ENCODE data around the gene FBLIM1. TPM values are rescaled to one million over a fixed set of nuclear protein-coding genes. Genes with fewer than 3 reads are reported as not detected.

The FBLIM1 gene
- total RNA-seq, 1 experiment from 2014 or later: 6.0 TPM

DNA sequence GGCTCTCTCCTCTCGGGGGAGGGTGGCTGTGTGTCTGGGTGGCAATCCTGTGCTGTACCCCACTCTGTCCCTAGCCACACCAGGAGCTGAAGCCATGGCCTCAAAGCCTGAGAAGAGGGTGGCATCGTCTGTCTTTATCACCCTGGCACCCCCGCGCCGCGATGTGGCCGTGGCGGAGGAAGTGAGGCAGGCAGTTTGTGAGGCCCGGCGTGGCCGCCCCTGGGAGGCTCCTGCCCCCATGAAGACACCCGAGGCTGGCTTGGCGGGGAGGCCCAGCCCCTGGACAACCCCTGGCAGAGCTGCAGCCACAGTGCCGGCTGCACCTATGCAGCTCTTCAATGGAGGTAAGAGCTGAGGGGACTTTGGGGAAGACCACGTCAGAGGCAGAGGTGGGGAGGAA is 6.3 kb downstream of the FBLIM1 start:
- no peaks in the 10 kb centered on the region for H3K9me3 ChIP-seq (ENCODE audit: control insufficient read depth in 1 of 2, insufficient read depth in 1 of 2, low read depth in 1 of 2, low read length in 2 of 2)
- ChIA-PET RAD21 (ENCODE audit: low non-redundant PET in 1 of 2, low total read pairs in 2 of 2, uncharacterized antibody in 2 of 2, unreplicated experiment in 2 of 2) (no interaction called here), CTCF (no interaction called here), POLR2A (no interaction called here)
- no peaks in the 10 kb centered on the region for H3K79me2 ChIP-seq (ENCODE audit: insufficient read depth, low read length)
- intact Hi-C loops (cut with micrococcal nuclease): no loop called here
- H3K9me2 ChIP-seq (ENCODE audit: insufficient read depth): no peaks in the 10 kb centered on the region
- H3K4me2 ChIP-seq (ENCODE audit: low read length): peak overlapping the region; percentile 51
- H3K4me1 ChIP-seq (ENCODE audit: control insufficient read depth in 1 of 2, insufficient read depth in 2 of 2, low read length in 2 of 2): peaks cover 8 to 22% of the 10 kb centered on the region in 2 experiments; a peak in 3 of 4 replicates
- no peaks in the 10 kb centered on the region for H3K27me3 ChIP-seq (ENCODE audit: insufficient read depth, low read length)
- no peak overlapping the region for H2AFZ ChIP-seq (ENCODE audit: low read depth, low read length, poor library complexity, severe bottlenecking)
- ATAC-seq (0 out of 2 replicates have a peak, but pooled peaks have one; percentile 9), DNase-seq (ENCODE audit: low read depth, low spot score) (no peak)
- no peak overlapping the region for H3K4me3 ChIP-seq (replicated peaks in 1 of 2; ENCODE audit: low read depth in 1 of 2, low read length in 2 of 2)
- TF ChIP-seq JUND (IDR thresholded peaks at IDR 0.05): no peak
- no peak for TF ChIP-seq CBX3 (IDR thresholded peaks at IDR 0.05; ENCODE audit: low read depth)
- no peak for TF ChIP-seq CEBPB (IDR thresholded peaks at IDR 0.05; ENCODE audit: low read depth)
- TF ChIP-seq SRF (IDR thresholded peaks at IDR 0.05; ENCODE audit: low read depth): no peak
- TF ChIP-seq, protein P1, sequence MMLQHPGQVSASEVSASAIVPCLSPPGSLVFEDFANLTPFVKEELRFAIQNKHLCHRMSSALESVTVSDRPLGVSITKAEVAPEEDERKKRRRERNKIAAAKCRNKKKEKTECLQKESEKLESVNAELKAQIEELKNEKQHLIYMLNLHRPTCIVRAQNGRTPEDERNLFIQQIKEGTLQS (IDR thresholded peaks at IDR 0.05): no peak
- no peak for TF ChIP-seq RAD21 (IDR thresholded peaks at IDR 0.05; ENCODE audit: low read depth)
- TF ChIP-seq SIN3A (IDR thresholded peaks at IDR 0.05; ENCODE audit: low read depth): no peak
- TF ChIP-seq TCF7L2 (IDR thresholded peaks at IDR 0.05; ENCODE audit: borderline replicate concordance, extremely low read depth, insufficient read depth, insufficient read length): no peak
- TF ChIP-seq FOSL1 (IDR thresholded peaks at IDR 0.05; ENCODE audit: low read depth): no peak
- TF ChIP-seq EGR1 (IDR thresholded peaks at IDR 0.05; ENCODE audit: low read depth): no peak
- TF ChIP-seq POLR2AphosphoS5 (IDR thresholded peaks at IDR 0.05; ENCODE audit: low read depth, low read length): no peak
- no peak for TF ChIP-seq EZH2phosphoT487 (IDR thresholded peaks at IDR 0.05; ENCODE audit: borderline replicate concordance)
- no peak for TF ChIP-seq ELF1 (IDR thresholded peaks at IDR 0.05; ENCODE audit: borderline replicate concordance, low read depth)
- no peak for TF ChIP-seq POLR2A (IDR thresholded peaks at IDR 0.05; ENCODE audit: borderline replicate concordance, extremely low read depth, insufficient read depth, insufficient read length)
- no peak for TF ChIP-seq SP1 (IDR thresholded peaks at IDR 0.05; ENCODE audit: low read depth)
- TF ChIP-seq, protein P2, sequence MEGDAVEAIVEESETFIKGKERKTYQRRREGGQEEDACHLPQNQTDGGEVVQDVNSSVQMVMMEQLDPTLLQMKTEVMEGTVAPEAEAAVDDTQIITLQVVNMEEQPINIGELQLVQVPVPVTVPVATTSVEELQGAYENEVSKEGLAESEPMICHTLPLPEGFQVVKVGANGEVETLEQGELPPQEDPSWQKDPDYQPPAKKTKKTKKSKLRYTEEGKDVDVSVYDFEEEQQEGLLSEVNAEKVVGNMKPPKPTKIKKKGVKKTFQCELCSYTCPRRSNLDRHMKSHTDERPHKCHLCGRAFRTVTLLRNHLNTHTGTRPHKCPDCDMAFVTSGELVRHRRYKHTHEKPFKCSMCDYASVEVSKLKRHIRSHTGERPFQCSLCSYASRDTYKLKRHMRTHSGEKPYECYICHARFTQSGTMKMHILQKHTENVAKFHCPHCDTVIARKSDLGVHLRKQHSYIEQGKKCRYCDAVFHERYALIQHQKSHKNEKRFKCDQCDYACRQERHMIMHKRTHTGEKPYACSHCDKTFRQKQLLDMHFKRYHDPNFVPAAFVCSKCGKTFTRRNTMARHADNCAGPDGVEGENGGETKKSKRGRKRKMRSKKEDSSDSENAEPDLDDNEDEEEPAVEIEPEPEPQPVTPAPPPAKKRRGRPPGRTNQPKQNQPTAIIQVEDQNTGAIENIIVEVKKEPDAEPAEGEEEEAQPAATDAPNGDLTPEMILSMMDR (IDR thresholded peaks at IDR 0.05 in 2 of 3, conservative IDR thresholded peaks at IDR 0.05 in 1 of 3; ENCODE audit: borderline replicate concordance in 1 of 3, insufficient read depth in 1 of 3, low read depth in 2 of 3, low read length in 2 of 3): no peak
- TF ChIP-seq, protein P3, sequence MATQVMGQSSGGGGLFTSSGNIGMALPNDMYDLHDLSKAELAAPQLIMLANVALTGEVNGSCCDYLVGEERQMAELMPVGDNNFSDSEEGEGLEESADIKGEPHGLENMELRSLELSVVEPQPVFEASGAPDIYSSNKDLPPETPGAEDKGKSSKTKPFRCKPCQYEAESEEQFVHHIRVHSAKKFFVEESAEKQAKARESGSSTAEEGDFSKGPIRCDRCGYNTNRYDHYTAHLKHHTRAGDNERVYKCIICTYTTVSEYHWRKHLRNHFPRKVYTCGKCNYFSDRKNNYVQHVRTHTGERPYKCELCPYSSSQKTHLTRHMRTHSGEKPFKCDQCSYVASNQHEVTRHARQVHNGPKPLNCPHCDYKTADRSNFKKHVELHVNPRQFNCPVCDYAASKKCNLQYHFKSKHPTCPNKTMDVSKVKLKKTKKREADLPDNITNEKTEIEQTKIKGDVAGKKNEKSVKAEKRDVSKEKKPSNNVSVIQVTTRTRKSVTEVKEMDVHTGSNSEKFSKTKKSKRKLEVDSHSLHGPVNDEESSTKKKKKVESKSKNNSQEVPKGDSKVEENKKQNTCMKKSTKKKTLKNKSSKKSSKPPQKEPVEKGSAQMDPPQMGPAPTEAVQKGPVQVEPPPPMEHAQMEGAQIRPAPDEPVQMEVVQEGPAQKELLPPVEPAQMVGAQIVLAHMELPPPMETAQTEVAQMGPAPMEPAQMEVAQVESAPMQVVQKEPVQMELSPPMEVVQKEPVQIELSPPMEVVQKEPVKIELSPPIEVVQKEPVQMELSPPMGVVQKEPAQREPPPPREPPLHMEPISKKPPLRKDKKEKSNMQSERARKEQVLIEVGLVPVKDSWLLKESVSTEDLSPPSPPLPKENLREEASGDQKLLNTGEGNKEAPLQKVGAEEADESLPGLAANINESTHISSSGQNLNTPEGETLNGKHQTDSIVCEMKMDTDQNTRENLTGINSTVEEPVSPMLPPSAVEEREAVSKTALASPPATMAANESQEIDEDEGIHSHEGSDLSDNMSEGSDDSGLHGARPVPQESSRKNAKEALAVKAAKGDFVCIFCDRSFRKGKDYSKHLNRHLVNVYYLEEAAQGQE (IDR thresholded peaks at IDR 0.05; ENCODE audit: low read depth): no peak
- no peak for TF ChIP-seq EZH2 (IDR thresholded peaks at IDR 0.05)
- no peak for TF ChIP-seq ZFX (IDR thresholded peaks at IDR 0.05)
- H3K36me3 ChIP-seq (ENCODE audit: control insufficient read depth in 1 of 2, insufficient read depth in 2 of 2, low read length in 2 of 2): no peaks in the 10 kb centered on the region
- no peak overlapping the region for H3K27ac ChIP-seq (ENCODE audit: low read depth, low read length)
- no TSS peak for BruUV-seq (replicated peaks)
- H4K20me1 ChIP-seq (ENCODE audit: insufficient read depth): no peaks in the 10 kb centered on the region
- H3K9ac ChIP-seq (ENCODE audit: low read length): no peak overlapping the region

Data from HCT116 (cell line).